GDM1 (cell line): ENCODE measurements around the gene BTC.
"Not testable (repeated sequence)": the region's sequence is repeated elsewhere in the genome, so short reads cannot be mapped to it uniquely, and the experiment has no call there.

Experiments used
- DNase-seq: peaks from one replicate; lab custom pipeline; 2025; lab: John Stamatoyannopoulos, UW

BTC gene

DNA sequence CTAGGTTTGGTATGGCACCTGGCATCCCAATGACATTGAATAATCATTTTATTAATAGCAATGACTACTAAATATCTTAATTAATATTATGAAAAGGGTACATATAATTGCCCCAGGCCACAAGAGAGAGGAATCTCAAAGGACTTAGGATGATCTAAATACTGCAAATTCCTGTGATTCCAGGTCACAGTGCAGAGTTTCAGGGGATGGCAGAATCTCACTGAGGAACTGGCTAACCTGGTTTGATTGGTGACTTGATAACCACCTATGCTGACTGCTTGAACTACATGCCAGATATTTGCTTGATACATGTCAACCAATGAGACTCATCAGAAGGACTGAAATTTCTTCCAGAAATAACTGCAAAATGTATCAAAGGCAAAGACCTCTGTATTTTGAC, 37.2 kb downstream of the BTC start:
- no peak for DNase-seq

DNA sequence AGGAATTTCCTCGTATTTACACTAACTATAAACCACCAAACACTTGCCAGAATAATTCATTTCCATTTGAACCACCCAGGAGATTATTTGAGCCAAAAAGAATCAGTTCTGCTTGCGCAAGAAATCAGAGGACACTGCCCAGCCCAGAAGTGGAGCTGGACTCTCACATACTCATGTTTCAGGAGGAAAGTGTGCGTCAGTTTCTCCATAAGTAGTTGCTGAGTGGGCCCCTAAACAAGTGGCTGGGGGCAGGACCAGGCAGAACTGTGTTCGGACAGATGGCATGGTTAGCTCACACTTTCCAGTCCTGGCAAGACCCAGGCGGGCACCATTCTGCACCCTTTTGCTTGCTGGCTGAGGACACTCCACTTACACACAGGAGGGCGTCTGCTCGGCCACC, 38.8 kb downstream of the BTC start:
- no peak for DNase-seq

- no peak for DNase-seq
Measured at GRCh38 chr4:74754218-74754617, 40.1 kb downstream of the BTC start.

DNA sequence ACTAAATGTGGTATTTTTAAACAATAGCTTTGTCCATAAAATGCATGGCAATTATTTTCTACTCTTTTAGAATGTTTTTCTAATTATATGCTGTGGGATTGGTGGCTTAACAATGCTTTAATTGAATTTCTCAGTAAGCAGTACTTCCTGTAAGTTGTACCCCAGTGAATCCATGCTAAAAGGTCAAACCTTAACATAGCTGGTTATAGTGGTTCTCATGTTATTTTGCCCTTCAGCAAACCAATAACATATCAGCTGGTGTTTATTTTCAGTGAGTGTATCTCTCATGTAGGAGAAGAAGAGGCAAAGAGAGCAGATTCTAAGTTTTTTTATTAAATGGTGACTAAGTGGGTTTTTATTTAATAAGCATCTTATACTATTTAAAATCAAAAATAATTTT, 41.5 kb downstream of the BTC start:
- DNase-seq: no peak

- DNase-seq: no peak
Measured at GRCh38 chr4:74751856-74752255, 42.5 kb downstream of the BTC start.

DNA sequence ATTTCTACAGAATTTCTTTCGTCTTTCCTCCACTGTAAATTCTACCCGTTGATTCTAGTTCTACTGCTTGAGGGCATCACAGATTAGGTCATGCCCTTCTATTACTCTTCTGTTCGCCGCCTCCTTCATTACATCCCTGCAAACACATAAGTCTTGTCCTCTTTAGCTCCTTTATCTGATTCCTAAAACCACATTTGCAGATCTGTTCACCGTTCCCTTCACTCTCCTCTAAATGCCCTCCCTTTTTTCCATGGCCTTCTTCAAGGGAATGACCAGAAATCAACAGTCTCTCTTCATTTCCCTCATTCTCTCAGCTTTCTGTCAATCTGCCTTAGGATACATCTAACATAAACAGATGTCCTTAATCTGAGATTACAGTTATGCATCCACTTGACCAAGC, 43.1 kb downstream of the BTC start:
- DNase-seq: no peak

DNA sequence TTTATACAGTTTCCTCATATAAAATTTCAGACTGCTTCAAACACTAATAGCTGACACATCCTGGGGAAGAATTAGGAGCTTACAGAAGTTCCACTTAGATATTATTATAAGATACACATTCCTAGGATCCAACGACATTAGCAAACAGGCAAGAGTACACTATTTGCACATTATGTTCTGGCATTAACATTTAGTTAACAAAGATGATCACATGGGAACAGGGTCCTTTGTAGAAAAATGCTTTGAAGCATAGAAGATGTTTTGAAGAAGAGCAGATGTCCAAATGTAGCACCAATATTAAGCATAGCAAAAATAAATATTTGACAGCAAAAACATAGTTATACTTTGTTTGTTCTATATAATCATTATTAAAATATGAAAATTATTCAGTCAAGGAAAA, 52.1 kb downstream of the BTC start:
- no peak for DNase-seq

DNA sequence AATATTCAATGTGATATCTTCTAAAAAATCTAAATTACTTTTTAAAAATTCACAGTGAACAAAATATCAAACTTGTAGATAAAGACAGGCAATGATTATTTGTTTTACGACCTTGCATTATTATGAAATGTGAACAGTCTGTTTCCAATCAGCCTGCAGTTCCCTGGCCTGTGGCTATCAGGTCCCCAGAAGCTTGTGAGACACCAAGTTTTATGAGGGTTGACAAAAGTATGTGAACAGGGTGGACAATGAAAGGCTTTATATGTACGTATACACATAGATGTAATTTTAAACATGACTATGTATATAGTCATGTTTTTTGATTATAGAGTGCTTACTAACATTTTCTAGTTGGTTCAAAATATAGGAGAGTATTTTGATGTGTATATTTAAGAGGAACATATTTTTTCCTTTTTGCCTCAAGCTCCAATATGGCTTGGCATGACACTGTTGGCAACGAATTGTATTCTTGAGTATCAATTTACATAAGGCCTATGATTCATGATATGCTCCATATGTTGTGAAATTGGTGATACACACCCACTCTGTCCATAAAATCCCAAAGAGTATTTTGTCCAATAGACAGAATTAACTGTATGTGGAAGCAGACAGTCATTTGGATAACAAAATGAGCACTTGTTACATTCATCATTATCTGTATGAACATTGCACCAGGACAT, 55.7 kb downstream of the BTC start:
- no peak for DNase-seq

DNA sequence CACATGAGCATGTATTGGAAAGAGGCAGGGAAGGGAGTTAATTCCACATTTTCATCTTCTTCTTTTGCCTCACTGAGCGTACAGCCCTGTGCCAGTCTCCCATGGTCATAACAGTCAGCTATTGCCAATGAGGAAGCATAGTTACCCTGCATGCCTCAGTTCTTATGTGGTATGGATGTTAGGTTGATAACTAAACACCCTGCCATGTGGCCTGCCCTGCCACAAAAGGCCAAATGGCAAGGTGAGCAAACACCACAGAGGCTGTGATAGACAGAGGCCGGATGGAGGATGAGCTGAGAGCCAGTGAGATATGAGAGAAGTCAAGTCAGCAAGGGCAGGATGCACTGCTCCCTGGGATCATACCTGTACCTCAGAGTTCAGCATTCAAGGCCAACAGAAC, 59.3 kb downstream of the BTC start:
- DNase-seq: no peak

GRCh38 chr4:74733756-74734155, 60.6 kb downstream of the BTC start:
- DNase-seq: no peak

- DNase-seq: no peak
Measured at GRCh38 chr4:74724979-74725378, 69.3 kb downstream of the BTC start.

DNA sequence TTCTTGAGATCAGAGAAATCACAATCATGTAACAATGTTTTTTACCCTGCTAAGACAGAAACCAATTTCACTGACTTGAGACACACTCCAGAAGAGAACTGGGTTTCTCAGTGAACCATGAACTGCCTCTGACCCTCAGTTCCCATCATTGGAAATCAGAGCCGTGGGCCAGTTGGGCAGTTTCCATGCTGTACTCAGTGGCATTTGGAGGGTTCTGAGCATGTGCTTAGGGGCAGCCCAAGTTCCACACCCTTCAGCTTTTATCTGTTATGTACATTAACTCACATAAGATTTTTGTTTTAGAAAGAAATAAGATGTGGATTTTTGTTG, 77.9 kb downstream of the BTC start:
- DNase-seq: no peak

DNA sequence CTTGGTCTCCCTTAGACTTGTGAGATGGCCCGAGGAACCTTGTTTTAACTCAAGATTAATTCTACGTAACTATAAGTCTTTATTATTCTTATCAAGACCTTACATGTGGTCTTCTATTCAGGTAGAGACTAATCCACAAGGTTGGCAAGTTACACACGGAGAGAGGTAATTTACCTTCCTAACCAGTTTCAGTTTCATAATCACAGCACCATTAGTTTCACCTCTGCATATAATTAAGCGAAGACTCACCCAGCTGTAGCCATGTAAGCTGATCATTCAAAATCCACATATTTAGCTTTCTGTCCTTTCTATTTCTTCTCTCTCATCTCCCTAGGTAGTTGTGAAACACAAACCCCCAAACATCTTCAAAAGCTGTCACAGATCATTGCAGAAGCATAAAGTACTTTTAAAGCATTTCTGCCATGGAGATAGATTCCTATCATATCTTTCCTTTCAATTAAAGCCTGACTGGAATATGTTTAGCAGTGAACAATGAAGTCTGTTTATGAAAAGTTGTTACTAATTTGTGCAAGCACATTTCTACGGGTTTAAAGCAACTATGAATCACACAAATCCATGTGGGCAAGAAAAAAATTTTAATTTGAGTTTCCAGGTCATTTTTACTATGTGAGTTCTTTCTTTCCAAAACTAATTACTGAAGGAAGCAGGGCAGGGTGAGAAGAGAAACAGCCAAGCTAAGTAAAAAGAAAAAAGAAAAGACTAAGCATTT, 78.5 kb downstream of the BTC start:
- DNase-seq: no peak

DNA sequence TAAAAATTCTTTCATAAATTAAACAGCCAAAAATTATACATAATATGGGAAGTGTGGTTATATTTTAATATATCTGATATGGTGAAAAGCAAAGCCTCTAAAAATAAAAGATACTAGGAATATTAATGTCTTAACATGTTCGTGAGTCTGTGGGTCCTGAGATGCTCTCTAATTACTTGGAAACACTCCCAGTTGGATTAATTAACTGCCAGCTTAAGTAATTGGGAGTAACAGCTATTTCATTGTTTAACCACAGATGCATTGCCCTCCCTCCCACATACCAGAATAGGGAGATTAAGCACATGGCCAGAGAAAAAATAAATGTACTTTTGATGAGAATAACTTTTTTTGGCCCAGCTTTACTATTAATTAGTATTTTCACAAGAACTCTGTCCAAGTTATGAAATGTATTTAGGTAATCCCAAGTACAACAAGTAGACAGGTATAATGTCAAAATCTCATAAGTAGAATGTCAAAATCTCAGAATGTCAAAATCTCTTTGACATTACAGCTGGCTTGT, 79.7 kb downstream of the BTC start:
- DNase-seq: no peak

GRCh38 chr4:74708135-74708534, 86.2 kb downstream of the BTC start:
- not testable (repeated sequence) for DNase-seq
